A549 (cell line): ENCODE results near the gene FBXO38. TPM values are rescaled to one million over a fixed set of nuclear protein-coding genes. Genes with fewer than 3 reads are reported as not detected.

Experiments
- ATAC-seq, 2 experiments: fragments of 200-7000 bp in 1 of 2; fragments of >200 bp in 1 of 2; cut with Nextera tagmentation in 1 of 2; cut with Tn5 transposase in 1 of 2; 3 replicates each; pipeline versions ENCODE4 v1.8.0 to v1.9.1; 2018 to 2020; ENCODE audit warnings: mild to moderate bottlenecking in 1 of 2, moderate library complexity in 1 of 2
- CTCF ChIA-PET: fragments of 300-600 bp; sonication (Branson Sonifier 250); formaldehyde crosslinking; extraction: SDS; loops from one replicate; lab custom pipeline; 2021; ENCODE audit warnings: antibody characterized with exemption, inconsistent platforms; lab: Yijun Ruan, JAX
- POLR2A ChIA-PET: fragments of 350-600 bp; formaldehyde crosslinking; extraction: SDS; loops from one replicate; lab custom pipeline; 2021; ENCODE audit warnings: antibody characterized with exemption, inconsistent platforms; lab: Yijun Ruan, JAX
- DNase-seq, 2 experiments: peaks; one replicate each; pipeline versions ENCODE4 v3.0.0 to v3.0.0-alpha.2; 2011 to 2016; ENCODE audit warnings: low read depth in 1 of 2, low spot score in 1 of 2
- FAIRE-seq: peaks from 2 replicates; lab custom pipeline; 2011; peaks lifted over from hg19 to GRCh38; lab: Jason Lieb, UNC
- H3K27ac ChIP-seq, 2 experiments: fragments of >200 bp; sonication (Bioruptor Twin); formaldehyde crosslinking; 3 replicates each; pipeline ENCODE4 v1.5.1; 2016 to 2017
- H3K4me1 ChIP-seq: fragments of >200 bp; sonication (Bioruptor Twin); formaldehyde crosslinking; 3 replicates; pipeline ENCODE4 v1.6.1; 2016
- H3K4me2 ChIP-seq: fragments of >200 bp; sonication (Bioruptor Twin); formaldehyde crosslinking; 3 replicates; pipeline ENCODE4 v1.6.1; 2016
- H3K4me3 ChIP-seq: fragments of >200 bp; sonication (Bioruptor Twin); formaldehyde crosslinking; 3 replicates; pipeline ENCODE4 v1.5.1; 2016
- H3K9me3 ChIP-seq: fragments of >200 bp; sonication (Bioruptor Twin); formaldehyde crosslinking; 3 replicates; pipeline ENCODE4 v1.6.1; 2016
- BHLHE40 ChIP-seq: IDR thresholded peaks from 2 replicates; pipeline ENCODE4 v1.6.1; 2012; ENCODE audit warnings: low read depth, low read length, inconsistent platforms
- CBX2 ChIP-seq: fragments of 200-600 bp; sonication (generic); IDR thresholded peaks from 2 replicates; pipeline ENCODE4 v1.6.1; 2016; ENCODE audit warnings: low read depth, mild to moderate bottlenecking, borderline replicate concordance
- CEBPB ChIP-seq, 2 experiments: fragments of >200 bp in 1 of 2; sonication (Bioruptor Twin) in 1 of 2; formaldehyde crosslinking in 1 of 2; IDR thresholded peaks; 2 replicates each; pipeline ENCODE4 v1.6.1; 2012 to 2016
- CHD2 ChIP-seq: fragments of 150-350 bp; IDR thresholded peaks from 2 replicates; pipeline ENCODE4 v1.6.1; 2014; ENCODE audit warnings: low read length; ENCODE audit not compliant: partially characterized antibody
- CHD4 ChIP-seq: fragments of 200-600 bp; sonication (generic); IDR thresholded peaks from 2 replicates; pipeline ENCODE4 v1.6.1; 2016; ENCODE audit warnings: antibody characterized with exemption, mild to moderate bottlenecking, borderline replicate concordance
- EHF ChIP-seq: fragments of 250-450 bp; sonication (Bioruptor Pico); IDR thresholded peaks from 2 replicates; pipeline ENCODE4 v1.5.0; 2020; ENCODE audit warnings: mild to moderate bottlenecking
- ESRRA ChIP-seq: fragments of 150-350 bp; IDR thresholded peaks from 2 replicates; pipeline ENCODE4 v1.6.1; 2014; ENCODE audit warnings: mild to moderate bottlenecking, low read length, borderline replicate concordance
- FOSL2 ChIP-seq, 2 experiments: fragments of 450-650 bp in 1 of 2; fragments of >200 bp in 1 of 2; sonication (Bioruptor Twin) in 1 of 2; formaldehyde crosslinking; IDR thresholded peaks; 2 replicates each; pipeline versions ENCODE4 v1.5.0 to v1.6.1; 2016 to 2020; ENCODE audit warnings: mild to moderate bottlenecking in 1 of 2, moderate library complexity in 1 of 2
- HEYL ChIP-seq: fragments of 250-450 bp; sonication (Bioruptor Pico); IDR thresholded peaks from 2 replicates; pipeline ENCODE4 v1.8.0; 2021; ENCODE audit warnings: mild to moderate bottlenecking, moderate library complexity
- HOXB13 ChIP-seq: fragments of 250-450 bp; sonication (Bioruptor Pico); IDR thresholded peaks from 2 replicates; pipeline ENCODE4 v1.5.0; 2020; ENCODE audit warnings: low read depth, mild to moderate bottlenecking, moderate library complexity
- JUNB ChIP-seq: fragments of >200 bp; sonication (Bioruptor Twin); formaldehyde crosslinking; IDR thresholded peaks from 2 replicates; pipeline ENCODE4 v1.6.1; 2016
- KDM1A ChIP-seq: fragments of 200-600 bp; sonication (generic); IDR thresholded peaks from 2 replicates; pipeline ENCODE4 v1.6.1; 2016; ENCODE audit warnings: low read depth, mild to moderate bottlenecking
- NR3C1 ChIP-seq: fragments of >200 bp; sonication (Bioruptor Twin); formaldehyde crosslinking; IDR thresholded peaks from 3 replicates; pipeline ENCODE4 v1.6.1; 2017
- REST ChIP-seq: fragments of 200-600 bp; sonication (generic); IDR thresholded peaks from 2 replicates; pipeline ENCODE4 v1.6.1; 2016; ENCODE audit warnings: antibody characterized with exemption, mild to moderate bottlenecking, moderate library complexity
- RFX5 ChIP-seq: fragments of 450-650 bp; IDR thresholded peaks from 2 replicates; pipeline ENCODE4 v1.7.1; 2014; ENCODE audit warnings: antibody characterized with exemption, mild to moderate bottlenecking, moderate library complexity
- TP53 ChIP-seq: fragments of 250-450 bp; sonication (Bioruptor Pico); IDR thresholded peaks from 2 replicates; pipeline ENCODE4 v1.5.0; 2021; ENCODE audit warnings: mild to moderate bottlenecking, moderate library complexity
- ZNF302 ChIP-seq: fragments of 250-450 bp; sonication (Bioruptor Pico); IDR thresholded peaks from 2 replicates; pipeline ENCODE4 v1.9.0; 2021; ENCODE audit warnings: inconsistent platforms, mild to moderate bottlenecking, moderate library complexity
- WGBS: methylation state at CpG from one replicate; pipeline ENCODE4 v1.1.6; 2017; ENCODE audit errors: missing lambda C conversion rate; 5-methylcytosine and 5-hydroxymethylcytosine counted together
- polyA plus RNA-seq, 4 experiments: library from polyadenylated mRNA; depleted of rRNA in 3 of 4; stranded (reverse); fragments of >200 nt; fragmentation: RNase III in 1 of 4; extraction: RNeasy Plus Mini Kit Qiagen cat#74134 plus additional on column Dnase treatment in 1 of 4; gene quantifications; 2 replicates in 3 of 4; 3 replicates in 1 of 4; pipeline ENCODE4 v1.2.3, GENCODE V29; 2011 to 2017

FBXO38 gene
- polyA plus RNA-seq, 2 of the 4 experiments (the other 2 are of a cell fraction) = 15.8 to 33.2 TPM

GRCh38 chr5:148397968-148398595 is 14.3 kb downstream of the FBXO38 start:
- Histone ChIP-seq H3K4me1 (peaks cover 31% of the 10 kb centered on the region), H3K4me3 (no peak overlapping the region), H3K9me3 (no peaks in the 10 kb centered on the region), H3K4me2 (peak overlapping the region; percentile 9; the same call in 1 of the 3 replicates), H3K27ac (no peak overlapping the region)
- FAIRE-seq = no peak
- ChIA-PET CTCF (interaction anchor here (1.9 kb wide), 1 partner anchor 10 kb away, joined by 6 read pairs; no protein-coding TSS in a partner anchor), POLR2A (no interaction called here)
- no peak for TF ChIP-seq TP53 (CRISPR knock-in tag)
- TF ChIP-seq NR3C1 = no peak
- TF ChIP-seq JUNB = no peak
- peak; percentile 76 to 82 for TF ChIP-seq CEBPB (IDR thresholded peaks at IDR 0.05)
- TF ChIP-seq EHF (CRISPR knock-in tag) = no peak
- TF ChIP-seq CHD4 = no peak
- no peak for TF ChIP-seq FOSL2 (IDR thresholded peaks at IDR 0.05)
- no peak for TF ChIP-seq FOSL2 (CRISPR knock-in tag; IDR thresholded peaks at IDR 0.05)
- no peak for DNase-seq
- WGBS = 90% methylated on average over 3 of the region's 3 CpGs
- no peak; a peak in 1 of 6 replicates for ATAC-seq

- Histone ChIP-seq H3K4me1 (peaks cover 30% of the 10 kb centered on the region), H3K27ac (no peak overlapping the region)
- POLR2A ChIA-PET = no interaction called here
- WGBS = 81% methylated on average over 5 of the region's 5 CpGs
- peak in 1 of 2 experiments; percentile 41; a peak in 2 of 6 replicates for ATAC-seq
- CTCF ChIA-PET = interaction anchor here (1.9 kb wide), 1 partner anchor 10 kb away, joined by 6 read pairs; no protein-coding TSS in a partner anchor
- TF ChIP-seq CBX2 (no peak), TP53 (CRISPR knock-in tag) (no peak), CEBPB (IDR thresholded peaks at IDR 0.05) (no peak), KDM1A (no peak), CHD2 (no peak), REST (no peak), ESRRA (no peak)
- TF ChIP-seq, all 56 proteins: peak for 0
- DNase-seq (no peak), FAIRE-seq (no peak)
- no peak overlapping the region for H3K4me3 ChIP-seq
- H3K4me2 ChIP-seq = no peak overlapping the region
- no peaks in the 10 kb centered on the region for H3K9me3 ChIP-seq
Measured at GRCh38 chr5:148398698-148399121, 15.0 kb downstream of the FBXO38 start.

GRCh38 chr5:148401604-148402003 is 17.8 kb downstream of the FBXO38 start:
- WGBS = 25% methylated on average over 2 of the region's 2 CpGs
- H3K27ac ChIP-seq = no peak overlapping the region
- CTCF ChIA-PET = interaction anchor here (0.9 to 1.6 kb wide), 5 partner anchors 17 to 41 kb away, joined by 3 to 4 read pairs (median 3); partner anchors contain the start of gene FBXO38
- H3K4me1 ChIP-seq = peaks cover 14% of the 10 kb centered on the region
- no peak for FAIRE-seq
- POLR2A ChIA-PET = no interaction called here
- H3K4me2 ChIP-seq = peak overlapping the region; percentile 19; the same call in 1 of the 3 replicates
- ATAC-seq = no peak
- no peak for DNase-seq
- H3K4me3 ChIP-seq = no peak overlapping the region
- no peaks in the 10 kb centered on the region for H3K9me3 ChIP-seq
- no peak for TF ChIP-seq RFX5
- no peak for TF ChIP-seq ZNF302 (CRISPR knock-in tag)
- TF ChIP-seq CBX2 = no peak
- no peak for TF ChIP-seq BHLHE40
- no peak for TF ChIP-seq HOXB13 (CRISPR knock-in tag)
- no peak for TF ChIP-seq HEYL (CRISPR knock-in tag)
- TF ChIP-seq JUNB = no peak
